Smooth muscle cell (in vitro differentiated cells): ENCODE results near the gene TRIM17. TPM values are rescaled to one million over a fixed set of nuclear protein-coding genes. Genes with fewer than 3 reads are reported as not detected.

ENCODE experiments used
- DNase-seq: peaks from one replicate; lab custom pipeline; 2025; ENCODE audit not compliant: unreplicated experiment; lab: John Stamatoyannopoulos, UW
- H2AFZ ChIP-seq: fragments of 200-600 bp; sonication (generic); 2 replicates; pipeline ENCODE4 v1.6.0; 2016; ENCODE audit warnings: antibody characterized with exemption, low read depth, mild to moderate bottlenecking
- H3F3A ChIP-seq: fragments of 200-600 bp; sonication (generic); 2 replicates; pipeline ENCODE4 v1.6.0; 2017; ENCODE audit warnings: antibody characterized with exemption, low read depth
- H3K27ac ChIP-seq: fragments of 200-600 bp; sonication (generic); 2 replicates; pipeline ENCODE4 v1.5.1; 2016; ENCODE audit warnings: low read depth, mild to moderate bottlenecking
- H3K27me3 ChIP-seq: fragments of 200-600 bp; sonication (generic); 2 replicates; pipeline ENCODE4 v1.6.1; 2016; ENCODE audit warnings: low read depth, mild to moderate bottlenecking
- H3K36me3 ChIP-seq: fragments of 200-600 bp; sonication (generic); 2 replicates; pipeline ENCODE4 v1.5.1; 2016; ENCODE audit warnings: low read depth
- H3K4me1 ChIP-seq: fragments of 200-600 bp; sonication (generic); 2 replicates; pipeline ENCODE4 v1.5.1; 2016; ENCODE audit warnings: low read depth
- H3K4me2 ChIP-seq: fragments of 200-600 bp; sonication (generic); 2 replicates; pipeline ENCODE4 v1.6.0; 2016; ENCODE audit warnings: mild to moderate bottlenecking
- H3K4me3 ChIP-seq: fragments of 200-600 bp; sonication (generic); 2 replicates; pipeline ENCODE4 v1.5.1; 2016; ENCODE audit warnings: mild to moderate bottlenecking
- H3K79me2 ChIP-seq: fragments of 200-600 bp; sonication (generic); 2 replicates; pipeline ENCODE4 v1.6.0; 2016; ENCODE audit warnings: low read depth, mild to moderate bottlenecking
- H3K9ac ChIP-seq: fragments of 200-600 bp; sonication (generic); 2 replicates; pipeline ENCODE4 v1.6.0; 2016; ENCODE audit warnings: low read depth
- H3K9me3 ChIP-seq: fragments of 200-600 bp; sonication (generic); replicated peaks from 2 replicates; pipeline ENCODE4 v1.5.1; 2016; ENCODE audit warnings: low read depth
- H4K20me1 ChIP-seq: fragments of 200-600 bp; sonication (generic); 2 replicates; pipeline ENCODE4 v1.6.0; 2016; ENCODE audit warnings: low read depth
- CTCF ChIP-seq: fragments of 200-600 bp; sonication (generic); IDR thresholded peaks from 2 replicates; pipeline ENCODE4 v1.5.1; 2017; ENCODE audit warnings: borderline replicate concordance, mild to moderate bottlenecking, antibody characterized with exemption; ENCODE audit not compliant: insufficient read depth, poor library complexity, severe bottlenecking
- WGBS: methylation state at CpG from one replicate; pipeline ENCODE4 v1.1.7; 2016; ENCODE audit warnings: low lambda C conversion rate; 5-methylcytosine and 5-hydroxymethylcytosine counted together
- polyA plus RNA-seq: library from polyadenylated mRNA; unstranded; fragments of >200 nt; fragmentation: Nextera tagmentation; extraction: Ambion mirVana; gene quantifications from 2 replicates; pipeline ENCODE4 v1.2.1, GENCODE V29; 2016
- total RNA-seq: library from RNA; depleted of rRNA; stranded (reverse); fragments of >200 nt; gene quantifications from 2 replicates; pipeline ENCODE4 v1.2.3, GENCODE V29; 2014

TRIM17 gene
- total and polyA plus RNA-seq, 2 experiments from 2014 or later = 1.5 to 1.6 TPM

- WGBS = 97% methylated on average over 11 of the region's 11 CpGs
- H3F3A ChIP-seq = no peaks in the 10 kb centered on the region
- peaks cover 8% of the 10 kb centered on the region for H3K4me1 ChIP-seq
- no peaks in the 10 kb centered on the region for H3K36me3 ChIP-seq
- no peak for DNase-seq
- H3K79me2 ChIP-seq = peaks cover 29% of the 10 kb centered on the region
- H3K9me3 ChIP-seq = no peaks in the 10 kb centered on the region
- no peak overlapping the region for H2AFZ ChIP-seq
- H3K9ac ChIP-seq = no peak overlapping the region
- H4K20me1 ChIP-seq = peaks cover 75% of the 10 kb centered on the region
- no peaks in the 10 kb centered on the region for H3K27me3 ChIP-seq
- no peak overlapping the region for H3K27ac ChIP-seq
- no peak overlapping the region for H3K4me3 ChIP-seq
- no peak for TF ChIP-seq CTCF
- no peak overlapping the region for H3K4me2 ChIP-seq
These were observed 16.4 kb downstream of the TRIM17 start for GRCh38 chr1:228400237-228400651.

GRCh38 chr1:228399531-228400236, 17.0 kb downstream of the TRIM17 start:
- Histone ChIP-seq H3K79me2 (peaks cover 23% of the 10 kb centered on the region), H3K4me3 (no peak overlapping the region), H3K4me1 (peaks cover 3% of the 10 kb centered on the region), H3K9ac (no peak overlapping the region), H2AFZ (no peak overlapping the region), H3K9me3 (no peaks in the 10 kb centered on the region), H3K27ac (no peak overlapping the region), H4K20me1 (peaks cover 69% of the 10 kb centered on the region), H3K4me2 (no peak overlapping the region), H3K36me3 (no peaks in the 10 kb centered on the region), H3K27me3 (no peaks in the 10 kb centered on the region), H3F3A (no peaks in the 10 kb centered on the region)
- DNase-seq = no peak
- 96% methylated on average over 14 of the region's 14 CpGs for WGBS
- no peak for TF ChIP-seq CTCF

GRCh38 chr1:228398741-228399461, 17.8 kb downstream of the TRIM17 start:
- no peak for TF ChIP-seq CTCF
- Histone ChIP-seq H3K36me3 (no peaks in the 10 kb centered on the region), H2AFZ (no peak overlapping the region), H3K9me3 (no peaks in the 10 kb centered on the region), H3K9ac (no peak overlapping the region), H3K79me2 (peaks cover 16% of the 10 kb centered on the region), H3K4me2 (no peak overlapping the region), H3K4me1 (no peaks in the 10 kb centered on the region), H4K20me1 (peaks cover 67% of the 10 kb centered on the region), H3F3A (no peaks in the 10 kb centered on the region), H3K27me3 (no peaks in the 10 kb centered on the region), H3K4me3 (no peak overlapping the region), H3K27ac (no peak overlapping the region)
- DNase-seq = no peak
- 96% methylated on average over 11 of the region's 12 CpGs for WGBS

GRCh38 chr1:228397966-228398365, 18.7 kb downstream of the TRIM17 start:
- no peak for TF ChIP-seq CTCF
- H3K27me3 ChIP-seq = no peaks in the 10 kb centered on the region
- H2AFZ ChIP-seq = no peak overlapping the region
- no peak overlapping the region for H3K9ac ChIP-seq
- H3F3A ChIP-seq = no peaks in the 10 kb centered on the region
- H3K4me2 ChIP-seq = no peak overlapping the region
- H3K79me2 ChIP-seq = peaks cover 8% of the 10 kb centered on the region
- WGBS = 96% methylated on average over 6 of the region's 6 CpGs
- H3K9me3 ChIP-seq = no peaks in the 10 kb centered on the region
- no peak for DNase-seq
- H3K36me3 ChIP-seq = no peaks in the 10 kb centered on the region
- no peak overlapping the region for H3K27ac ChIP-seq
- H4K20me1 ChIP-seq = peaks cover 61% of the 10 kb centered on the region
- no peak overlapping the region for H3K4me3 ChIP-seq
- H3K4me1 ChIP-seq = no peaks in the 10 kb centered on the region
